Adrenal gland (tissue), 12 donors: ENCODE measurements around the gene CDH4. TPM values are rescaled to one million over a fixed set of nuclear protein-coding genes. Genes with fewer than 3 reads are reported as not detected.

Source experiments
- DNase-seq, 7 donors: peaks; one replicate each; pipeline ENCODE4 v3.0.0-alpha.2; 2019 to 2020
- H3K27ac ChIP-seq, 5 donors: fragments of 200-600 bp; sonication (generic) in 4 of 5; 1 replicate in 3 of 5; 2 replicates in 2 of 5; pipeline versions ENCODE4 v1.5.1 to v1.8.0; 2016 to 2020; ENCODE audit warnings: mild to moderate bottlenecking in 1 of 5
- H3K27me3 ChIP-seq: fragments of 200-600 bp; 2 replicates; pipeline ENCODE4 v1.8.0; 2021
- H3K36me3 ChIP-seq, 2 donors: fragments of 200-600 bp; replicated peaks in 1 of 2; 1 replicate in 1 of 2; 2 replicates in 1 of 2; pipeline versions ENCODE4 v1.5.1 to v1.8.0; 2018 to 2022
- H3K4me1 ChIP-seq, 2 donors: fragments of 200-600 bp; replicated peaks in 1 of 2; 1 replicate in 1 of 2; 2 replicates in 1 of 2; pipeline versions ENCODE4 v1.5.1 to v1.8.0; 2018 to 2021
- H3K4me3 ChIP-seq, 4 donors: fragments of 200-600 bp; sonication (generic) in 3 of 4; one replicate each; pipeline ENCODE4 v1.5.1; 2016 to 2018
- H3K9me3 ChIP-seq, 3 donors: fragments of 200-600 bp; sonication (generic) in 1 of 3; replicated peaks in 1 of 3; 1 replicate in 2 of 3; 2 replicates in 1 of 3; pipeline versions ENCODE4 v1.5.1 to v1.8.0; 2016 to 2021
- CTCF ChIP-seq, 6 experiments: fragments of 450-650 bp in 4 of 6; fragments of 200-600 bp in 2 of 6; sonication (generic) in 1 of 6; IDR thresholded peaks; 1 replicate in 5 of 6; 2 replicates in 1 of 6; pipeline versions ENCODE4 v1.5.1 to v1.8.0; 2016 to 2021; ENCODE audit warnings: antibody characterized with exemption in 6 of 6, mild to moderate bottlenecking in 2 of 6, moderate library complexity in 1 of 6
- POLR2A ChIP-seq, 2 donors: fragments of 450-650 bp; IDR thresholded peaks; one replicate each; pipeline ENCODE4 v1.6.1; 2017; ENCODE audit warnings: antibody characterized with exemption in 2 of 2, mild to moderate bottlenecking in 2 of 2, moderate library complexity in 1 of 2
- WGBS, 4 donors: extraction: QIAGEN DNeasy Blood & Tissue Kit in 2 of 4; methylation state at CpG; one replicate each; pipeline versions ENCODE4 v1.1.5 to v1.1.7; 2013 to 2017; 5-methylcytosine and 5-hydroxymethylcytosine counted together
- intact Hi-C, 2 donors: fragments of 100-400 bp; cut with DNase I; formaldehyde crosslinking; loops; one replicate each; pipeline versions ENCODE4 v1.14.1 to v1.15.0; 2022 to 2023
- polyA plus RNA-seq, 3 donors: library from polyadenylated mRNA; stranded (reverse); fragments of 200-250 nt in 2 of 3; fragments of 350-450 nt in 1 of 3; fragmentation: Illumina TruSeq in 1 of 3; extraction: RNeasy Lipid Tissue Mini Kit (QIAGEN cat#74804) in 1 of 3; gene quantifications; one replicate each; pipeline ENCODE4 v1.2.3, GENCODE V29; 2013 to 2014
- total RNA-seq, 9 donors: library from RNA; depleted of rRNA in 4 of 9; stranded (reverse); fragments of >200 nt in 4 of 9; fragments of 120-200 nt in 1 of 9; fragmentation: NEBNext Ultra II Directional in 1 of 9; extraction: Animal tissue kit (Norgen Biotek cat#: 25700) in 1 of 9; gene quantifications; one replicate each; pipeline versions ENCODE4 v1.1.0 to v1.2.4, GENCODE V29; 2013 to 2023
- donor health status: healthy with polysubstance abuse.
- donor health status: Bipolar disorder and iron deficiency.
- donor health status: DM: yes; HTN: yes; CAD: no.
- donor health status: DM: no; HTN: no; CAD: no.
- donor health status: DM: no; HTN: no; CAD: no.
- donor health status: DM: yes; HTN: yes; CAD: no.

The CDH4 gene
- total and polyA plus RNA-seq, 12 donors: 0.08 to 0.53 (median 0.20) TPM; not detected in 3

GRCh38 chr20:61546641-61547040, 294.6 kb downstream of the CDH4 start:
- Histone ChIP-seq H3K4me1 (no peaks in the 10 kb centered on the region), H3K9me3 (no peaks in the 10 kb centered on the region), H3K4me3 (no peak overlapping the region), H3K27ac (no peak overlapping the region), H3K27me3 (no peaks in the 10 kb centered on the region), H3K36me3 (no peaks in the 10 kb centered on the region)
- no peak for TF ChIP-seq CTCF (IDR thresholded peaks at IDR 0.05)
- intact Hi-C loops: no loop called here
- WGBS, 4 donors: 84 to 95% (median 87%) methylated on average over 12 of the region's 12 CpGs
- no peak for DNase-seq

DNA sequence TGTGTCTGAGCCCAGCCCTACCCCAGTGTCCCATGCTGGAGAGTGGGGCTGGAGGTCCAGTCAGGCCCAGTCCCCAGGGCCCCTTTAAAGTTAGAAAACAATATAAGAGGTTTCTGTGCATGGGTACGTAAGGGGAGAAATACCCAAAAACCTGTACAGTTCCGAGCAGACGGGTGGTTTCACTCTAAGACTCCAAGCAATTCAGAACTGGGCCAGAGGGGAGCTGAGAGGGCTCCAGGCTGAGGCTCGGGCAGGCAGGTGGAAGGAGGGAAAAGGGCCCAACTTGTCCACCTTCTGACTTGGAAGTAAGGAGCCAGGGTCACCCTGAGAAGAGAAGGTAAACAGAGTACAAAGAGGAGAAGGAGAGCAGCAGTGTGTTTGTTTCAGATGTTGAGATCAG, 296.0 kb downstream of the CDH4 start:
- DNase-seq: no peak
- H3K27me3 ChIP-seq: no peaks in the 10 kb centered on the region
- no peaks in the 10 kb centered on the region for H3K9me3 ChIP-seq
- no peak overlapping the region for H3K4me3 ChIP-seq
- WGBS, 4 donors: 72 to 77% (median 72%) methylated on average over 4 of the region's 4 CpGs
- intact Hi-C loops: no loop called here
- H3K27ac ChIP-seq: no peak overlapping the region
- H3K4me1 ChIP-seq: no peaks in the 10 kb centered on the region
- H3K36me3 ChIP-seq: no peaks in the 10 kb centered on the region
- TF ChIP-seq CTCF (IDR thresholded peaks at IDR 0.05): no peak
- TF ChIP-seq POLR2A (IDR thresholded peaks at IDR 0.05): no peak

DNA sequence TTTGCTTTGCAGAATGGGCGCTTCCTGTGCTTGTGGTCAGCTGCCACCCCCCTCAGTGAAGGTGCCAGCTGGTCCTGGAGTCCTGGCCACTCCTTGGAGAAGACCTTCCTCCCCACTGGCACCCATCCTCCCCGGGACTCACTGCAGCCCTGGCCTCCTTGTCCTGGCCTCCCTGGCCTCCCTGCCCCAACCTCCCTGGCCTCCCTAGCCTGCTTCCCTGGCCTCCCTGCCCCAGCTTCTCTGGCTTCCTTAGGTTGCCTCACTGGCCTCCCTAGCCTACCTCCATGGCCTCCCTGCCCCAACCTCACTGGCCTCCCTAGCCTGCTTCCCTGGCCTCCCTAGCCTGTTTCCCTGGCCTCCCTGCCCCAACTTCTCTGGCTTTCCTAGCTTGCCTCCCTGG, 297.8 kb downstream of the CDH4 start:
- intact Hi-C loops: no loop called here
- TF ChIP-seq POLR2A (IDR thresholded peaks at IDR 0.05): no peak
- TF ChIP-seq CTCF (IDR thresholded peaks at IDR 0.05): no peak
- H3K36me3 ChIP-seq: no peaks in the 10 kb centered on the region
- H3K27me3 ChIP-seq: no peaks in the 10 kb centered on the region
- H3K4me3 ChIP-seq: no peak overlapping the region
- DNase-seq: no peak
- 71 to 94% (median 89%) methylated on average over 2 of the region's 2 CpGs; no CpG with 5 or more reads in 1 of the 4 donors for WGBS, 4 donors
- H3K9me3 ChIP-seq: no peaks in the 10 kb centered on the region
- no peak overlapping the region for H3K27ac ChIP-seq
- no peaks in the 10 kb centered on the region for H3K4me1 ChIP-seq

- H3K27me3 ChIP-seq: no peaks in the 10 kb centered on the region
- H3K36me3 ChIP-seq: no peaks in the 10 kb centered on the region
- H3K27ac ChIP-seq: no peak overlapping the region
- no peaks in the 10 kb centered on the region for H3K4me1 ChIP-seq
- intact Hi-C loops: no loop called here
- H3K9me3 ChIP-seq: no peaks in the 10 kb centered on the region
- TF ChIP-seq CTCF (IDR thresholded peaks at IDR 0.05): no peak
- no peak for TF ChIP-seq POLR2A (IDR thresholded peaks at IDR 0.05)
- DNase-seq: no peak
- no peak overlapping the region for H3K4me3 ChIP-seq
- 83 to 91% (median 85%) methylated on average over 2 of the region's 2 CpGs for WGBS, 4 donors
Measured at GRCh38 chr20:61551401-61551800, 299.3 kb downstream of the CDH4 start.
